Loucy (cell line): ENCODE data around the gene PRKCG.
A peak's percentile ranks its signal among the peaks of the same experiment; 100 is the strongest.
"Not testable (repeated sequence)": the region's sequence is repeated elsewhere in the genome, so short reads cannot be mapped to it uniquely, and the experiment has no call there.

Experiments used
- H2AFZ ChIP-seq: fragments of 200-600 bp; sonication (generic); 2 replicates; pipeline ENCODE4 v1.6.0; 2016; ENCODE audit warnings: antibody characterized with exemption, mild to moderate bottlenecking, low read length, moderate library complexity
- H3F3A ChIP-seq: fragments of 200-600 bp; 2 replicates; pipeline ENCODE4 v1.6.0; 2016; ENCODE audit warnings: antibody characterized with exemption, low read depth, mild to moderate bottlenecking
- H3K27me3 ChIP-seq: fragments of 200-600 bp; sonication (generic); 2 replicates; pipeline ENCODE4 v1.6.1; 2014; ENCODE audit warnings: low read length, mild to moderate bottlenecking; ENCODE audit not compliant: insufficient read depth, poor library complexity, severe bottlenecking
- H3K36me3 ChIP-seq: fragments of 200-600 bp; sonication (generic); 2 replicates; pipeline ENCODE4 v1.6.1; 2016; ENCODE audit warnings: low read length; ENCODE audit not compliant: insufficient read depth
- H3K4me1 ChIP-seq: fragments of 200-600 bp; sonication (generic); 2 replicates; pipeline ENCODE4 v1.5.1; 2014; ENCODE audit warnings: low read length, mild to moderate bottlenecking; ENCODE audit not compliant: insufficient read depth, poor library complexity, severe bottlenecking
- H3K4me2 ChIP-seq: fragments of 200-600 bp; sonication (generic); 2 replicates; pipeline ENCODE4 v1.6.0; 2014; ENCODE audit warnings: antibody characterized with exemption, low read length, low read depth, mild to moderate bottlenecking; ENCODE audit not compliant: poor library complexity, severe bottlenecking
- H3K4me3 ChIP-seq: fragments of 200-600 bp; sonication (generic); 2 replicates; pipeline ENCODE4 v1.5.1; 2014; ENCODE audit warnings: low read length, mild to moderate bottlenecking, mixed read lengths; ENCODE audit not compliant: poor library complexity, severe bottlenecking
- H3K79me2 ChIP-seq: fragments of 200-600 bp; sonication (generic); 2 replicates; pipeline ENCODE4 v1.6.1; 2014; ENCODE audit warnings: low read length; ENCODE audit not compliant: insufficient read depth
- H3K9ac ChIP-seq: fragments of 200-600 bp; sonication (generic); 2 replicates; pipeline ENCODE4 v1.6.0; 2014; ENCODE audit warnings: mild to moderate bottlenecking, low read depth, low read length, moderate library complexity; ENCODE audit not compliant: poor library complexity, severe bottlenecking
- H3K9me2 ChIP-seq: fragments of 200-600 bp; sonication (generic); replicated peaks from 2 replicates; pipeline ENCODE4 v1.6.1; 2016; ENCODE audit warnings: low read depth, low read length, mixed read lengths
- H3K9me3 ChIP-seq: fragments of 200-600 bp; sonication (generic); 2 replicates; pipeline ENCODE4 v1.6.1; 2014; ENCODE audit warnings: mild to moderate bottlenecking, antibody characterized with exemption, low read length, low read depth; ENCODE audit not compliant: insufficient read depth
- H4K20me1 ChIP-seq: fragments of 200-600 bp; sonication (generic); 2 replicates; pipeline ENCODE4 v1.6.0; 2014; ENCODE audit warnings: antibody characterized with exemption, low read length, mild to moderate bottlenecking; ENCODE audit not compliant: insufficient read depth, poor library complexity, severe bottlenecking
- CTCF ChIP-seq: fragments of 200-600 bp; sonication (generic); conservative IDR thresholded peaks from 2 replicates; pipeline ENCODE4 v1.5.1; 2014; ENCODE audit warnings: mild to moderate bottlenecking, antibody characterized with exemption, low read length
- EZH2phosphoT487 ChIP-seq: fragments of 200-600 bp; IDR thresholded peaks from 2 replicates; pipeline ENCODE4 v1.6.1; 2018; ENCODE audit warnings: antibody characterized with exemption, mild to moderate bottlenecking, moderate library complexity, borderline replicate concordance

Gene PRKCG

GRCh38 chr19:53881482-53882390, at the start of gene PRKCG:
Gene PRKCG, plus strand, starts transcription at chr19:53882197. Its CDS starts 298 bp downstream, at chr19:53882495.
- TF ChIP-seq EZH2phosphoT487 (no peak), CTCF (peak; percentile 45)
- peaks cover 6% of the 10 kb centered on the region for H4K20me1 ChIP-seq
- H3K27me3 ChIP-seq, result peaks cover 17% of the 10 kb centered on the region
- H3K9ac ChIP-seq, result peak within 1 kb of the TSS; percentile 38
- H3K36me3 ChIP-seq, result peaks cover 2% of the 10 kb centered on the region; the same call in 1 of the 2 replicates
- peaks cover 28% of the 10 kb centered on the region for H3K4me1 ChIP-seq
- no peaks in the 10 kb centered on the region for H3K9me3 ChIP-seq
- peak within 1 kb of the TSS; percentile 78 for H2AFZ ChIP-seq
- H3K4me2 ChIP-seq, result peak within 1 kb of the TSS; percentile 86
- H3F3A ChIP-seq, result no peaks in the 10 kb centered on the region
- H3K9me2 ChIP-seq, result no peaks in the 10 kb centered on the region
- H3K79me2 ChIP-seq, result peaks cover 2% of the 10 kb centered on the region; the same call in 1 of the 2 replicates
- H3K4me3 ChIP-seq, result peak within 1 kb of the TSS; percentile 71

DNA sequence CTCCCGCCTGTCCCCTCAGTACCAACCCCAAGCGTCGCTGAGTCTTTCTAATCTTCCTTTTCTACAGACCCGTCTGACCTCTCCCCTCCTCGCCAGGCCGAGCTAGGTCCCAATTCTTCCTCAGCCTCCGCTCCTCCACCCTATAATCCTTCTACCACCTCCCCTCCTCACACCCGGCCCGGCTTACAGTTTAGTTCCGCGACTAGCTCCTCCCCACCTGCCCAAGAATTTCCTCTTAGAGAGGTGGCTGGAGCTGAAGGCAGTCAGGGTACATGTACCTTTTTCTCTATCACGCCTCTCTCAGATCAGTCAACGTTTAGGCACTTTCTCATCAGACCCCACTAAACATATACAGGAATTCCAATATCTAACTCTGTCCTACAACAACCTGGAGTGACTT, 49.1 kb upstream of the PRKCG start:
- not testable (repeated sequence) for H3F3A ChIP-seq, H2AFZ ChIP-seq, H3K4me3 ChIP-seq, H3K9ac ChIP-seq, H3K79me2 ChIP-seq, H3K4me1 ChIP-seq, H3K36me3 ChIP-seq, H3K9me3 ChIP-seq, H3K9me2 ChIP-seq, H3K27me3 ChIP-seq, H3K4me2 ChIP-seq, H4K20me1 ChIP-seq

GRCh38 chr19:53838446-53838845, 43.6 kb upstream of the PRKCG start:
- not testable (repeated sequence) for H3K9ac ChIP-seq, H2AFZ ChIP-seq, H3K4me1 ChIP-seq, H3K27me3 ChIP-seq, H3K36me3 ChIP-seq, H3K9me3 ChIP-seq, H3K79me2 ChIP-seq, H3F3A ChIP-seq, H3K9me2 ChIP-seq, H4K20me1 ChIP-seq, H3K4me3 ChIP-seq, H3K4me2 ChIP-seq

- H3K9me2 ChIP-seq, H3K4me1 ChIP-seq, H3F3A ChIP-seq, H3K79me2 ChIP-seq, H4K20me1 ChIP-seq, H3K36me3 ChIP-seq, H3K4me2 ChIP-seq, H3K4me3 ChIP-seq, H3K27me3 ChIP-seq, H2AFZ ChIP-seq, H3K9ac ChIP-seq, H3K9me3 ChIP-seq: not testable (repeated sequence)
Observed at GRCh38 chr19:53840241-53840640, 41.8 kb upstream of the PRKCG start.

GRCh38 chr19:53840914-53841313, 41.1 kb upstream of the PRKCG start:
- H3K4me3 ChIP-seq, H3K79me2 ChIP-seq, H3F3A ChIP-seq, H3K4me1 ChIP-seq, H3K9me3 ChIP-seq, H4K20me1 ChIP-seq, H3K4me2 ChIP-seq, H3K36me3 ChIP-seq, H3K9me2 ChIP-seq, H3K9ac ChIP-seq, H3K27me3 ChIP-seq, H2AFZ ChIP-seq: not testable (repeated sequence)
